Upper lobe of left lung (tissue), 4 donors: Measurements from ENCODE around the gene CREBL2.
"Not testable (repeated sequence)": the region's sequence is repeated elsewhere in the genome, so short reads cannot be mapped to it uniquely, and the experiment has no call there.

Experiments
- EP300 ChIP-seq, 4 donors: sonication (generic); formaldehyde crosslinking; IDR thresholded peaks; one replicate each; pipeline ENCODE4 v1.5.1; 2017; ENCODE audit warnings: antibody characterized with exemption in 4 of 4, control low read depth in 2 of 4
- POLR2A ChIP-seq, 4 donors: fragments of 450-650 bp; IDR thresholded peaks; one replicate each; pipeline ENCODE4 v1.5.1; 2016 to 2017; ENCODE audit warnings: antibody characterized with exemption in 4 of 4, mild to moderate bottlenecking in 2 of 4
- POLR2AphosphoS5 ChIP-seq, 2 donors: sonication (generic); formaldehyde crosslinking; IDR thresholded peaks; one replicate each; pipeline ENCODE4 v1.5.1; 2017; ENCODE audit warnings: antibody characterized with exemption in 2 of 2
- TF ChIP-seq, protein P1 (sequence below), 6 experiments: fragments of 450-650 bp in 4 of 6; fragments of 200-600 bp in 2 of 6; sonication (generic) in 2 of 6; IDR thresholded peaks; one replicate each; pipeline ENCODE4 v1.5.1; 2016 to 2019; ENCODE audit warnings: antibody characterized with exemption in 6 of 6

GRCh38 chr12:12595929-12596328 lies 15.7 kb upstream of the CREBL2 start:
- TF ChIP-seq, protein P1, sequence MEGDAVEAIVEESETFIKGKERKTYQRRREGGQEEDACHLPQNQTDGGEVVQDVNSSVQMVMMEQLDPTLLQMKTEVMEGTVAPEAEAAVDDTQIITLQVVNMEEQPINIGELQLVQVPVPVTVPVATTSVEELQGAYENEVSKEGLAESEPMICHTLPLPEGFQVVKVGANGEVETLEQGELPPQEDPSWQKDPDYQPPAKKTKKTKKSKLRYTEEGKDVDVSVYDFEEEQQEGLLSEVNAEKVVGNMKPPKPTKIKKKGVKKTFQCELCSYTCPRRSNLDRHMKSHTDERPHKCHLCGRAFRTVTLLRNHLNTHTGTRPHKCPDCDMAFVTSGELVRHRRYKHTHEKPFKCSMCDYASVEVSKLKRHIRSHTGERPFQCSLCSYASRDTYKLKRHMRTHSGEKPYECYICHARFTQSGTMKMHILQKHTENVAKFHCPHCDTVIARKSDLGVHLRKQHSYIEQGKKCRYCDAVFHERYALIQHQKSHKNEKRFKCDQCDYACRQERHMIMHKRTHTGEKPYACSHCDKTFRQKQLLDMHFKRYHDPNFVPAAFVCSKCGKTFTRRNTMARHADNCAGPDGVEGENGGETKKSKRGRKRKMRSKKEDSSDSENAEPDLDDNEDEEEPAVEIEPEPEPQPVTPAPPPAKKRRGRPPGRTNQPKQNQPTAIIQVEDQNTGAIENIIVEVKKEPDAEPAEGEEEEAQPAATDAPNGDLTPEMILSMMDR (IDR thresholded peaks at IDR 0.05), result not testable (repeated sequence)
- not testable (repeated sequence) for TF ChIP-seq POLR2A, EP300, POLR2AphosphoS5 (IDR thresholded peaks at IDR 0.05)
